T-cell (primary cell): ENCODE data around the gene KCTD7. TPM values are rescaled to one million over a fixed set of nuclear protein-coding genes. Genes with fewer than 3 reads are reported as not detected.
"Not testable (repeated sequence)": the region's sequence is repeated elsewhere in the genome, so short reads cannot be mapped to it uniquely, and the experiment has no call there.

Experiments used
- ATAC-seq, 4 experiments: fragments of 200-7000 bp in 3 of 4; fragments of 150-1000 bp in 1 of 4; cut with Tn5 transposase; replicated peaks in 1 of 4; 1 replicate in 3 of 4; 2 replicates in 1 of 4; pipeline ENCODE4 v1.10.0; 2021; ENCODE audit warnings: moderate library complexity in 3 of 4, mild to moderate bottlenecking in 2 of 4, moderate number of reproducible peaks in 1 of 4
- CTCF ChIA-PET, 2 donors: fragments of 300-600 bp; sonication (Branson Sonifier 250); formaldehyde crosslinking; loops; one replicate each; lab custom pipeline; 2022; ENCODE audit warnings: antibody characterized with exemption in 2 of 2; lab: Charles Lee
- POLR2A ChIA-PET, 2 donors: fragments of 300-600 bp; sonication (Branson Sonifier 250); formaldehyde crosslinking; loops; one replicate each; lab custom pipeline; 2022; ENCODE audit warnings: antibody characterized with exemption in 2 of 2; lab: Charles Lee
- DNase-seq, 35 experiments: peaks; one replicate each; pipeline versions ENCODE4 v3.0.0 to v3.0.0-alpha.2; 2013 to 2023
- H3K27ac ChIP-seq: one replicate; pipeline ENCODE4 v1.5.1; 2013; ENCODE audit warnings: low read length
- H3K27me3 ChIP-seq, 2 experiments: replicated peaks in 1 of 2; 1 replicate in 1 of 2; 2 replicates in 1 of 2; pipeline versions ENCODE4 v1.6.1 to v1.7.0; 2013; ENCODE audit warnings: low read length in 1 of 2, mixed read lengths in 1 of 2; ENCODE audit not compliant: control insufficient read depth in 2 of 2, insufficient read depth in 2 of 2; ENCODE audit errors: extremely low read depth in 1 of 2
- H3K36me3 ChIP-seq, 2 donors: 1 replicate in 1 of 2; 2 replicates in 1 of 2; pipeline versions ENCODE4 v1.6.1 to v1.7.0; 2013; ENCODE audit warnings: low read length in 1 of 2; ENCODE audit not compliant: control insufficient read depth in 2 of 2, insufficient read depth in 1 of 2; ENCODE audit errors: extremely low read depth in 1 of 2
- H3K4me1 ChIP-seq, 2 experiments: 1 replicate in 1 of 2; 2 replicates in 1 of 2; pipeline versions ENCODE4 v1.6.1 to v1.7.0; 2013; ENCODE audit warnings: low read length in 2 of 2, mixed read lengths in 1 of 2; ENCODE audit not compliant: insufficient read depth in 2 of 2, control insufficient read depth in 1 of 2; ENCODE audit errors: extremely low read depth in 1 of 2
- H3K4me3 ChIP-seq, 2 donors: 1 replicate in 1 of 2; 2 replicates in 1 of 2; pipeline versions ENCODE4 v1.5.1 to v1.7.0; 2013; ENCODE audit warnings: mild to moderate bottlenecking in 2 of 2, low read length in 1 of 2, moderate library complexity in 1 of 2; ENCODE audit not compliant: control insufficient read depth in 1 of 2; ENCODE audit errors: extremely low read depth in 1 of 2
- H3K9me3 ChIP-seq: 2 replicates; pipeline ENCODE4 v1.7.0; 2013
- H3K27ac Mint-ChIP-seq, 2 donors: one replicate each; pipeline ENCODE4 v1.8.0; 2020 to 2021; ENCODE audit warnings: mild to moderate bottlenecking in 2 of 2, mixed read lengths in 2 of 2
- H3K27me3 Mint-ChIP-seq, 2 donors: one replicate each; pipeline ENCODE4 v1.8.0; 2021 to 2022; ENCODE audit warnings: mixed read lengths in 2 of 2
- H3K36me3 Mint-ChIP-seq: one replicate; pipeline ENCODE4 v1.8.0; 2021; ENCODE audit warnings: mixed read lengths
- H3K4me1 Mint-ChIP-seq, 3 donors: one replicate each; pipeline ENCODE4 v1.8.0; 2020 to 2022; ENCODE audit warnings: mixed read lengths in 3 of 3, mild to moderate bottlenecking in 1 of 3
- H3K4me3 Mint-ChIP-seq, 3 donors: one replicate each; pipeline ENCODE4 v1.8.0; 2020 to 2022; ENCODE audit warnings: mild to moderate bottlenecking in 3 of 3, mixed read lengths in 3 of 3, moderate library complexity in 3 of 3
- H3K9me3 Mint-ChIP-seq, 3 donors: one replicate each; pipeline ENCODE4 v1.8.0; 2020 to 2022; ENCODE audit warnings: mixed read lengths in 3 of 3
- WGBS: methylation state at CpG from one replicate; pipeline ENCODE4 v1.1.5; 2013; ENCODE audit warnings: missing lambda C conversion rate; ENCODE audit not compliant: insufficient coverage; 5-methylcytosine and 5-hydroxymethylcytosine counted together
- total RNA-seq, 35 experiments: library from RNA in 6 of 35; stranded (reverse) in 6 of 35; fragments of 120-200 nt in 1 of 35; gene quantifications; one replicate each; pipeline versions ENCODE4 v1.2.1 to v1.2.4 and lab custom pipeline; 2013 to 2026

KCTD7 gene
- total RNA-seq, 5 donors from 2014 or later (not counting 1 experiment from before 2014, with no cell fraction given) = 23.1 to 44.3 (median 39.3) TPM

GRCh38 chr7:66640802-66641525 lies 12.3 kb downstream of the KCTD7 start:
- ChIA-PET POLR2A (no interaction called here), CTCF (interaction anchor here in 1 of 2 donors (0.5 kb wide), 1 partner anchor 11 kb away, joined by 3 read pairs; no protein-coding TSS in a partner anchor)
- Histone ChIP-seq H3K36me3 (peaks cover 22 to 87% of the 10 kb centered on the region in 2 donors), H3K27me3 (no peaks in the 10 kb centered on the region), H3K4me3 (no peak overlapping the region), H3K27ac (no peak overlapping the region), H3K4me1 (peaks cover 0 to 2% of the 10 kb centered on the region in 2 experiments), H3K9me3 (no peaks in the 10 kb centered on the region)
- peaks cover 60% of the 10 kb centered on the region for H3K36me3 Mint-ChIP-seq
- WGBS = 95% methylated on average over 3 of the region's 7 CpGs
- no peak overlapping the region for H3K27ac Mint-ChIP-seq
- no peak for DNase-seq
- H3K9me3 Mint-ChIP-seq = no peaks in the 10 kb centered on the region
- no peaks in the 10 kb centered on the region for H3K27me3 Mint-ChIP-seq
- no peak overlapping the region for H3K4me3 Mint-ChIP-seq
- H3K4me1 Mint-ChIP-seq = peaks cover 6 to 23% (median 17%) of the 10 kb centered on the region in 3 donors
- no peak for ATAC-seq

- Histone ChIP-seq H3K4me1 (no peaks in the 10 kb centered on the region), H3K36me3 (peaks cover 22 to 87% of the 10 kb centered on the region in 2 donors), H3K4me3 (no peak overlapping the region), H3K27me3 (no peaks in the 10 kb centered on the region), H3K9me3 (no peaks in the 10 kb centered on the region), H3K27ac (no peak overlapping the region)
- Mint-ChIP-seq H3K36me3 (peaks cover 60% of the 10 kb centered on the region), H3K4me1 (peaks cover 6 to 21% (median 15%) of the 10 kb centered on the region in 3 donors), H3K4me3 (no peak overlapping the region), H3K27ac (no peak overlapping the region), H3K9me3 (no peaks in the 10 kb centered on the region), H3K27me3 (no peaks in the 10 kb centered on the region)
- CTCF ChIA-PET = no interaction called here
- WGBS = 100% methylated on average over 1 of the region's 4 CpGs
- DNase-seq (no peak), ATAC-seq (no peak)
- POLR2A ChIA-PET = no interaction called here
Observed at GRCh38 chr7:66641526-66641871, 12.8 kb downstream of the KCTD7 start.

- POLR2A ChIA-PET = interaction anchor here in 1 of 2 donors (0.9 kb wide), 1 partner anchor 14 kb away, joined by 3 read pairs; the partner anchor contains the start of gene KCTD7
Observed at GRCh38 chr7:66642186-66642585, 13.5 kb downstream of the KCTD7 start.

GRCh38 chr7:66642932-66643331 lies 14.3 kb downstream of the KCTD7 start:
- ATAC-seq (no peak), DNase-seq (no peak)
- ChIA-PET CTCF (interaction anchor here in 1 of 2 donors (0.6 kb wide), 1 partner anchor 27 kb away, joined by 4 read pairs; no protein-coding TSS in a partner anchor), POLR2A (interaction anchor here in 1 of 2 donors (0.9 kb wide), 1 partner anchor 15 kb away, joined by 3 read pairs; the partner anchor contains the start of gene KCTD7)
- Mint-ChIP-seq H3K9me3 (no peaks in the 10 kb centered on the region), H3K4me3 (no peak overlapping the region), H3K27ac (peak overlapping the region; percentile 38 to 69), H3K36me3 (peaks cover 64% of the 10 kb centered on the region), H3K4me1 (peaks cover 6 to 21% (median 15%) of the 10 kb centered on the region in 3 donors), H3K27me3 (no peaks in the 10 kb centered on the region)
- H3K36me3 ChIP-seq = peaks cover 17 to 85% of the 10 kb centered on the region in 2 donors
- no peak overlapping the region for H3K4me3 ChIP-seq
- no peak overlapping the region for H3K27ac ChIP-seq
- no peaks in the 10 kb centered on the region for H3K27me3 ChIP-seq
- no peaks in the 10 kb centered on the region for H3K9me3 ChIP-seq
- H3K4me1 ChIP-seq = no peaks in the 10 kb centered on the region

More at GRCh38 chr7:66642186-66642585, 13.5 kb downstream of the KCTD7 start:
- peaks cover 6 to 21% (median 15%) of the 10 kb centered on the region in 3 donors for H3K4me1 Mint-ChIP-seq
- H3K27ac Mint-ChIP-seq = peak overlapping the region in 1 of 2 donors; percentile 69
- Histone ChIP-seq H3K4me1 (no peaks in the 10 kb centered on the region), H3K27ac (no peak overlapping the region), H3K9me3 (no peaks in the 10 kb centered on the region), H3K4me3 (no peak overlapping the region), H3K27me3 (no peaks in the 10 kb centered on the region), H3K36me3 (peaks cover 17 to 85% of the 10 kb centered on the region in 2 donors)
- no CpG with 5 or more reads among the region's 3 CpGs for WGBS
- no peak for DNase-seq
- H3K9me3 Mint-ChIP-seq = no peaks in the 10 kb centered on the region
- no peaks in the 10 kb centered on the region for H3K27me3 Mint-ChIP-seq
- CTCF ChIA-PET = no interaction called here
- no peak overlapping the region for H3K4me3 Mint-ChIP-seq
- ATAC-seq = no peak
- H3K36me3 Mint-ChIP-seq = peaks cover 64% of the 10 kb centered on the region

GRCh38 chr7:66643395-66643794 lies 14.7 kb downstream of the KCTD7 start:
- no peak for ATAC-seq
- Mint-ChIP-seq H3K4me3 (no peak overlapping the region), H3K27ac (no peak overlapping the region), H3K27me3 (no peaks in the 10 kb centered on the region), H3K4me1 (peaks cover 6 to 21% (median 15%) of the 10 kb centered on the region in 3 donors), H3K36me3 (peaks cover 60% of the 10 kb centered on the region), H3K9me3 (no peaks in the 10 kb centered on the region)
- Histone ChIP-seq H3K27ac (no peak overlapping the region), H3K4me1 (no peaks in the 10 kb centered on the region), H3K4me3 (no peak overlapping the region), H3K36me3 (peaks cover 17 to 83% of the 10 kb centered on the region in 2 donors), H3K27me3 (no peaks in the 10 kb centered on the region), H3K9me3 (no peaks in the 10 kb centered on the region)
- POLR2A ChIA-PET = no interaction called here
- 100% methylated on average over 1 of the region's 2 CpGs for WGBS
- DNase-seq = no peak
- CTCF ChIA-PET = interaction anchor here (0.6 kb wide), 2 partner anchors 27 to 654 kb away, joined by 3 to 4 read pairs; no protein-coding TSS in a partner anchor

GRCh38 chr7:66651026-66651425 lies 22.3 kb downstream of the KCTD7 start:
- H3K36me3 Mint-ChIP-seq, H3K27me3 ChIP-seq, H3K9me3 ChIP-seq, H3K4me3 ChIP-seq, POLR2A ChIA-PET, CTCF ChIA-PET, DNase-seq, H3K27ac Mint-ChIP-seq, H3K9me3 Mint-ChIP-seq, H3K27me3 Mint-ChIP-seq, ATAC-seq, H3K4me3 Mint-ChIP-seq, H3K27ac ChIP-seq: not testable (repeated sequence)
- H3K4me1 ChIP-seq = peaks cover 5 to 24% of the 10 kb centered on the region in 2 experiments
- peaks cover 0 to 14% of the 10 kb centered on the region in 2 donors for H3K36me3 ChIP-seq
- peaks cover 21 to 26% (median 25%) of the 10 kb centered on the region in 3 donors for H3K4me1 Mint-ChIP-seq
- WGBS = 100% methylated on average over 1 of the region's 6 CpGs
